GM08714 (cell line): ENCODE measurements around the gene RGS6.

ENCODE experiments used
- H3K4me3 ChIP-seq: fragments of 200-500 bp; sonication (Bioruptor generic); 2 replicates; pipeline ENCODE4 v1.5.1; 2014; ENCODE audit warnings: mild to moderate bottlenecking, low read length, inconsistent platforms
- ZNF274 ChIP-seq: IDR thresholded peaks from 2 replicates; pipeline ENCODE4 v1.6.1; 2012; ENCODE audit warnings: mild to moderate bottlenecking, low read depth, low read length

RGS6 gene

DNA sequence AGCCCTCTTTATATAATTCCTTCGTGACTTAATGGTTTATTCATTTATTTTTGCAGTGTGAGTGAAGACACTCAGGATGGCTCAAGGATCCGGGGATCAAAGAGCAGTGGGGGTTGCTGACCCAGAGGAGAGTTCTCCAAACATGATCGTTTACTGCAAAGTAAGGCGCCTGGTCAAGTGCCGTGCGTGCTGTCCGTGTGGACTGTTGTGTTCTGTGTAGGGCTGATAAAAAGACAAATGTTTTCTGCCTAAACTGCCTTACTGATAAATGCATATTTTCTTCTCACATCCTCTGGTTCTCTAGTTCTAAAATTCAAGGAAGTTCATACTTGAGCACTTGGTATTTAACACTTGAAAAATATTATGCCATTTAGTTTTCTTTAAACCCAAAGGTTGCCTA, 32.5 kb downstream of the RGS6 start:
- TF ChIP-seq ZNF274 = no peak
- no peak overlapping the region for H3K4me3 ChIP-seq

DNA sequence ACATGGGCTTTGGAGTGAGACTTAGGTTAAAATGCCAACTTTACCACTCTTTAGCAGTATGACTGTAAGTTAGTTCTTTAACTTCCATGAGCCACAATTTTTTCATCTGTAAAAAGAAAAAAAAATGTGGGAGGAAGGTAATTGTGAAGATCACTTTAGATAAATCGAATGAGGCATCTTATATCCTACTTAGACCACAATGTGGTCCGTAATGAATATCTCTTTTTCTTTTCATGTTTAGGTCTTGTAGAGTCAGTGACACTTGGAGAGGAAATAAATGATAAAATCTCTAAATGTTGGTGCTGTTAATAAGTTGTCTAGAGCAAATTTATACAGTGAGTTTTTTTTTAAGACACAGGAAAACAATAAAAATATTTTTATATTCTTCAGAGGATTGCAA, 34.3 kb downstream of the RGS6 start:
- no peak overlapping the region for H3K4me3 ChIP-seq
- no peak for TF ChIP-seq ZNF274

DNA sequence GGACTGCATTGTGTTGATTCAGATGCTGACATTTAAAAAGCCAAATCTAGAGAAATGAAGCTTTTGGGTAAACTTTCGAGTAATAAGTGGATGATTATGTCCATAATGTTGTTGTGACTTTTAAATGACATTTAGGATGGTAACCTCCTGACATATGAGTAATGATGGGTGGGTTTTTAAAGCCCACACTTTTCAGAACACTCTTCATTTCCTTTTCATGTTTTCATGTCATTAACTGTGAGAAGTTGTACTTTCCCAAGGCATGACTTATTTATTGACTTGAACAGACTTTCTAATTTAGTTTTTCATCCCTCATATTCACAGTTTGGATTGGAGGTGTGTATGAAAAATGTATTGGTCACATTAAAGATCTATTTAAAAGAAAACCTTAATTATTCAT, 35.5 kb downstream of the RGS6 start:
- no peak overlapping the region for H3K4me3 ChIP-seq
- TF ChIP-seq ZNF274 = no peak

DNA sequence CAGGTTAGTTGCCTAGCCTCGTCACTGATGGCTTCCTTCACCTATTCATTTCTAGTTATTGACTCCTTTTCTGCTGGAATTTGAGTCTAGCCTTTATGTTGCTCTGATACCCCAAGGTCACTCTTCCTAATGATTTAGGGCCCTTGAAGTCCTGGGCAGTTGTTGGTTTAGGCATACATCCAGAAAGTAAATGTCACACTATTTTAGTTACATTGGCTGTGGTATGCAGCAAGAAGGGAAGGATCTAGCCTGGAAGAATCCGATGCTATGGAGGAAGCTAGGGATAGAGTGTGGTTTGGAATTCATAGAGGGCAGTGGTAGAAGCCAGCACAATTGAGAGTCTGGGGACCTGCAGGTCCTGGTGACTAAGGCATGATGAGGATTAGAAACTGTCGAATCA, 38.0 kb downstream of the RGS6 start:
- TF ChIP-seq ZNF274 = no peak
- H3K4me3 ChIP-seq = no peak overlapping the region

DNA sequence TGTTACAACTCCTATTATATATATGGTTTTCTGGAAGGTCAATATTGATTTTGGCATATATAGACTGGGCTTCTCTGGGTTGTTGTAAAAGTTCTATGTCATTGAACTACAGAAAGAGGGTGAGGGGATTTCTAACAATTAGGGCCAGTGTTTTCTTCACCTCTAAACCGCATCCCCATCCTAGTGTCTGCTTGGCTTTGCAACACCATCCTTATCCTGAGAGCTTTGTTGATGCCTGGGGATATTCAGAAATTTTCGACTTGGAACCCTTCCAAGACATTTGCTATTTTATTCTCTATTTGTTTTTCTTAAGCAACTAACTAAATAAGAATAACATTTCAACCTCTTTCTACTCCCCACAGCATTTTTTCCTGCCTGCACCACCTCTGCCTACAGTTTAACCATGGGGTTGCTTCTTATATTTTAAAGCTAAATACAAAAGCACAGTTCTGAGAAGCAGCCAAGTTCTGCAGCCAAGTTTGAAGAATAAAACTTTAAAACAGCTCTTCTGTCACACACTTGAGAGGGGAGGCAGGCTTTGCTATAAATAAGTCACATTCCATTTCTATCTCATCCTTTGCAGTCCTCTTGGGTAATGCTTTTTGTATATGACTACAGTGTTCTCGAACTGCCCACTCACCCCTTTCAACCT, 53.4 kb downstream of the RGS6 start:
- TF ChIP-seq ZNF274 = no peak
- H3K4me3 ChIP-seq = no peak overlapping the region

DNA sequence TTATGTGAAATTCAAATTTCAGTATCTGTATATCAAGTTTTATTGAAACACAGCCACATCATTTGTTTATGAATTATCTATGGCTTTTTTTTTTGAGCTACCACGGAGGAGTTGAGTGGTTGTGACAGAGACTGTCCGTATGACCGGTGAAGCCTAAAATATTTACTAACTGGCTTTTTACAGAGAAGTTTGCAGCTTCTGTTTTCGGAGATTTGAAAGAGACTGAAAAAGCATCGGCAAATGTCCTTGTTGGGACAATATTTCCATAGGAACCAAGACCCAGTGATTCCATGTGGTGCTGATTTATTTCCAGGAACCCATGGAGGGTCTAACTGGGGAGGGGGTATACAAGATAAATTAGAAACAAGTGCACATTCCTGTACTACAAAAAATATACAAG, 56.2 kb downstream of the RGS6 start:
- TF ChIP-seq ZNF274 = no peak
- no peak overlapping the region for H3K4me3 ChIP-seq

DNA sequence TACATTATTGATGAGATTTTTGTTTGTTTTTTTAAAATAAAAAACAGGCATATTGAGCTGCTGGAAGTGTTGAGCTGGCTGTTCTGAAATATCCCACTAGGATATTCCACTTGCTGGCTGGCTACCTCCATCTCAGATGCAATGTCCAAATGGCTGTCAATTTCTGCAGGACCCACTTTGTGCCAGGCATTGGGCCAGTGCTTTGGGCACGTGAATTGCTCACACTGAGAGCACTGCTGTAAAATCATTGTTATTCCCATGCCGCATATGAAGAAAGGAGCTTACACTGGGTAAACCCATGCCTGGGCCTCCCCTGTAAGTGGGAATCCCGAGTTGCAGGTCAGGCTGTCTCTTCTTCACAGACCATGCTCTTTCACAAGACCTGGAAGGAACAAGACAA, 56.7 kb downstream of the RGS6 start:
- no peak for TF ChIP-seq ZNF274
- H3K4me3 ChIP-seq = no peak overlapping the region

DNA sequence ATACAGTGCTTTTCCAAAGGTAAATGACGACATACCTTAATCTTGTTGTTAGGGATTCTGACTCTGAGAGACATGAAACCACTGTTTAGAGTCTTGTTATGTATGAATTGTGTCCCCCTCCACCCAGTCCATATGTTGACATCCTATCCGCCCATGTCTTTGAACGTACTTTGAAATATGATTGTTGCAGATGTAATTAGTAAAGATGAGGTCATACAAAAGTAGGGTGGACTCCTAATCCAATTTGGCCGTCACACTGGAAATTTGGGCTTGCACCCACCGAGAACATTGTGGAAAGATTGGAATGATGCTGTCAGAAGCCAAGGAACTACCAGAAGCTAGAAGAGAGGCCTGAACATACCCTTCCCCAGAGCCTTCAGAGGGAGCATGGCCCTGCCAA, 62.2 kb downstream of the RGS6 start:
- H3K4me3 ChIP-seq = no peak overlapping the region
- no peak for TF ChIP-seq ZNF274

DNA sequence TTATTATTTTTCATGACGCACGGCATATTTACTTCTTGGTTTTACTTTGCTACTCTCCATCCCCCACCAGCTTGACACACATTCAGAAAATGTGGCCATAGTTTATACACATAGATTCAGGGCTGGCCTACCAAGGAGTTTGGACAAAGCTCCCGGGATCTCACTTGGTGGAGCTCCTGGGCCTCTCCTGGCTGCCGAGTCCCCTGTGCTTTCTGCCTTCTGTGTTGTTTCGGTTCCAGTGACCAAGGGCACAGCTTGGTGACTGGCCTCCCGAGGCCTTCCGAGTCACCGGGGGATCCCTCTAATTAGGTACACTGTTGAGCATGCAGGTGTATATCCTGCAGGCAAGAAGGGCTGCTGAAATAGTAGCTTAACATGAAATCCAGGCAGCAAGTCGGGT, 63.5 kb downstream of the RGS6 start:
- TF ChIP-seq ZNF274 = no peak
- no peak overlapping the region for H3K4me3 ChIP-seq

DNA sequence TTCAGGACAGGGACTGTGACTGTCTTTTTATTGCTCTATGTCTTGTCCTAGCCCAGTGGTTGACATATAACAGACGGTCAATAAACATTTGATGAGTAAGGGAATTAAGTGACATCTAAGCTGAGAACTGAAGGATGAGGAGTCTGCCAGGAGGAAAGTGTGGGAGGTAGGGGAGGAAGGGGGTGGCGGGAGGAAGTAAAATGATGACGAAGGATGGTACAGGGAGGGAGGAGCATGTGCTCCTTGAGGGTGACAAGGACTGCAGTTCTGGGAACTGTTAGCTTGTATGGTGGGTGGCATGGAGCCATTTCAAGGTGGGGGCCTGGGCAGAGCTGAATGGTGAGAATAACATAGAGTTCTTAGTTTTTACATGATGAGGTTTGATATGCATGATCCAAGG, 64.4 kb downstream of the RGS6 start:
- H3K4me3 ChIP-seq = no peak overlapping the region
- no peak for TF ChIP-seq ZNF274

DNA sequence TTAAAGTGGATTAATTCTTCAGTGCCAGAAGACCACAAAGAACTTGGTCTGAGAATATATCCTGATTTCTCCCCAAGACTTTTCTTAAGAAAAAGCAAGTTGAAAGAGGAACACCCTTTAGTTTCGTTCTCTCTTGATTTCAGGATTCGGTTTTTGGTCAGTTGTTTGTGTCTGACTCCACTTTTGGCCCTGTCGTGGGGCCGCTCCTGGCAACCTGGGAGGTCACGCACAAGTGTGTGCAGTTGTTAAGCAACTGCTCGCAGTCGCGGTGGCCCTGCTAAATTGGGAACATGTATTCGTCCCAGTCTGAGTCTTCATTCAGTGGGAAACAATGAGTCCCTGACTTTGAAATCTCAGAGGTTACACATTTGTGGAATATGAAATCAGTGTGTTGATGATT, 68.7 kb downstream of the RGS6 start:
- TF ChIP-seq ZNF274 = no peak
- H3K4me3 ChIP-seq = no peak overlapping the region

DNA sequence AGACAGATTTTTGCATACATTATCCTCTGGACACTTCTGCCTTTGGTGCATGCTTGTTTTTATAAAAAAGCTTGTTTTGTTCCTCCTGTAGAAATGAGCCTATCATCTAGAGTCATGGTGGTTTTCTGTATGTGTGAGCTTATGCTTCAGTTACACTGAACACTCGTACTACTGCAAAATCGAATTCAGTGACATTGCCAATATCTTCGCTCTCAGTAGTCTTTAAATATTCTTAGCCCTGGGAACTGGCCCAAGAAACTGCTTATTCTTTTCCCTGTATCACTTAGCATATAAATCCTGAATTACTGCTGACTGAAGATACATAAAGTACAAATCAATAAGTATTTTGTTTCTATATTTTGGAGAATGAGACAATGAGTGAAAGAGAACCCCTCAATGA, 70.5 kb downstream of the RGS6 start:
- no peak overlapping the region for H3K4me3 ChIP-seq
- no peak for TF ChIP-seq ZNF274

DNA sequence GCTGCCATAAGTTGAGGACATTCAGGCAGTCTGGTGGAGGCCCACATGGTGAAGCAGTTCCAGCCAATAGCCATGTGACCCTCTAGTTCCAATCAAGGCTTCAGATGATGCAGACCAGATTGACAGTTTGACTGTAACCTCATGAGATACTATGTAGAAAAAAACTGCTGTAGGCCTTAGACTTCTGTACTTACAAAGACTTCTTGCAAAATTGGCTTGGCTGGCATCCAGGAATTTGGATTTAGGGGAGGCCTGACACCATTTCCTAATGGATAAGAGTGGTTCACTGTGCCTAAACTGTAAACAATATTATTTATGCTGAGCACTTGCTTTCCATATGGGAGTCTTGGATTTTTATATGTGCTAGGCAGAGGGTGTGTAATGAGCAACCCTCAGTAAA, 76.4 kb downstream of the RGS6 start:
- no peak for TF ChIP-seq ZNF274
- H3K4me3 ChIP-seq = no peak overlapping the region

DNA sequence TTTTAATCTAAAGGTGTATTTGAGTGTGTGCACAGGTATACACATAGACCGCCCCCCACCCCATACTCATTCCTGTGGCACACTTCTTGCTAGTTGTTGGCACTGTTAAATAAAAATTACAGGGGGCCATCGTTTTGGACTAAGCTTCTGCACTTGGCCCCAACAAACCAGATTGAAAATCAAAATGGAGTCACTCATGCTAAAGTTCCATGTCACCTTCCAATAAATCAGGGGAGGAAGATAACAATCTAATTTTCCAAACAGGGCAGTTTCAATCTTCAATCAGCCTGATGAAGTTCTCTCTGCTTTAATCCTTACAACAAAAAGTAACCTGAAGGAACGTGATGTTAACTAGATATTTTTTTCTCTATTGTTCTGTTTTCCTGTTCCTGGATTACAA, 78.2 kb downstream of the RGS6 start:
- TF ChIP-seq ZNF274 = no peak
- H3K4me3 ChIP-seq = no peak overlapping the region

DNA sequence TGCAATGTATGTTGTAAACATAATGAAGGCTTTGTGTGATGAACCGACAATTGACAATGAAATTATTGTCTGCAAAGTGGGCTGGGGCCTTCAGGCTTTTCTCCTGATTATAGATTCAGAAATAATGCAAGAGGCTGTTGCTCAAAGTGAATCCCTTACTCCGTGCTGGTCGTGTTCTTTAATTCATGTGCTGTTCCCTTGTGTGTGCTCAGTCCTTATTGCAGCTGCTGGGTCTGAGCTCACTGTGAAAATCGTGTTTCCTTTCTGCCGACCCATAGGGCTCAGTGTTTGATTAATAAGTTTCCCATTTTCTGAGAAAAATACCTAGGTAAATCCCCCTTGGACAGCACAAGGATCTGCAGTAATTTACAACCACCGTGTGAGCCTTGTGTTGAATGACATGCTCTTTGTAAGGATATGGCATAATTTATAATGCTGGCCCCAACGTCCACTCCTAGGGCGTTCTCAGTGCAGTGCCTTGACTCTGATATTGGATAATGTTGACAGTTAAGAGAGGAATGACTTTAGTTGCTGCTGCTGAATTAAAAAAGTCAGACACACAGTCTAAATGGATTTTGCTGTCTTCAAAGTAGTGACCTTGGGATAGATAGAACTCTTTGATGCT, 81.6 kb downstream of the RGS6 start:
- H3K4me3 ChIP-seq = no peak overlapping the region
- no peak for TF ChIP-seq ZNF274

DNA sequence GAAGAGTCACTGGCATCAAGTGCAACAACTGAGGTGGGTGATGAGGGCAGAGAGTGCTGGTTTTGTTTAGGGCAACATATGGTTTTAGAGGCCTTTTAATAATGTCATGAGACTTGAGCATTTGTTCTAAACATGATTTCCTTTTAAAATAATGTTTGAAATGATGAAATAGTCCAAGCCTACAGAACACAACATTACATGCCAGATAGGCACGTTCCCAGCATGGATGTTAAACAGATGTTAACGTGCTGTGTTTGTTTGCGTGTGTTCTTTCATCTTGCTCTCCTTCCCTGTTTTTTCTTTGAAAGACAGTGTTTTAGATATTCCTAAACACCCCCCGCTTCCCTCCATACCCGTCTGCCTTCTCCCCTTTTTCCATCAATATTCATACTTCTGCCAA, 82.3 kb downstream of the RGS6 start:
- no peak for TF ChIP-seq ZNF274
- no peak overlapping the region for H3K4me3 ChIP-seq

DNA sequence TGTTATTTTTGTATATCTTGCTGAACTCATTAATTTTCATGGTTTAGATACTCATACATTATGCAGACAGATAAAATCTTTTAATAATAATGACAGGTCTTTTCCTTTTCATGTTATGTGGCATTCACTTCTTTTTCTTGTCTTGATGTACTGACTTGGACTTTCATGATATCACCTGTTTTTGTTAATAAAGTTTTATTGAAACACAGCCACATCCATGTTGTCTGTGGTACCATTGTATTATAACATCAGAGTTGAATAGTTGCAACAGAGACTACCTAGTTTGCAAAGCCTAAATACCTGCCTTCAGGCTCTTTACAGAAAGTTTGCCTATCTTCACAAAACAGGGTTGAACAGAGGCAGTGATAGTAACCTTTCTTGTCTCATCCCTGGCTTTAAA, 85.1 kb downstream of the RGS6 start:
- H3K4me3 ChIP-seq = no peak overlapping the region
- TF ChIP-seq ZNF274 = no peak
